GM12801 (cell line): Measurements from ENCODE around the gene ENPP3.

Experiments used
- TF ChIP-seq, protein P1 (sequence below): IDR thresholded peaks from one replicate; pipeline ENCODE4 v1.5.1; 2011; ENCODE audit warnings: control low read depth; ENCODE audit not compliant: insufficient read length; ENCODE audit errors: extremely low read depth

The ENPP3 gene

DNA sequence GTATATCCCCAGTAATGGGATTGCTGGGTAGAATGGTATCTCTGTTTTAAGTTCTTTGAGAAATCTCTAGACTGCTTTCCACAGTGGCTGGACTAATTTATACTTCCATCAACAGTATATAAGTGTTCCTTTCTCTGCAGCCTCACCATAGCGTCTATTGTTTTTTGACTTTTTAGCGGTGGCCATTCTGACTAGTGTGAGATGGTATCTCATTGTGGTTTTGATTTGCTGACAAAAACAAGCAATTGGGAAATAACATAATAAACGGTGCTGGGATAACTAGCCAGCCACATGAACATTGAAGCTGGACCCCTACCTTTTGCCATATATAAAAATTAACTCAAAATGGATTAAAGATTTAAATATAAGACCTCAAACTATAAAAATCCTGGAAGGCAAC is 49.9 kb downstream of the ENPP3 start:
- TF ChIP-seq, protein P1, sequence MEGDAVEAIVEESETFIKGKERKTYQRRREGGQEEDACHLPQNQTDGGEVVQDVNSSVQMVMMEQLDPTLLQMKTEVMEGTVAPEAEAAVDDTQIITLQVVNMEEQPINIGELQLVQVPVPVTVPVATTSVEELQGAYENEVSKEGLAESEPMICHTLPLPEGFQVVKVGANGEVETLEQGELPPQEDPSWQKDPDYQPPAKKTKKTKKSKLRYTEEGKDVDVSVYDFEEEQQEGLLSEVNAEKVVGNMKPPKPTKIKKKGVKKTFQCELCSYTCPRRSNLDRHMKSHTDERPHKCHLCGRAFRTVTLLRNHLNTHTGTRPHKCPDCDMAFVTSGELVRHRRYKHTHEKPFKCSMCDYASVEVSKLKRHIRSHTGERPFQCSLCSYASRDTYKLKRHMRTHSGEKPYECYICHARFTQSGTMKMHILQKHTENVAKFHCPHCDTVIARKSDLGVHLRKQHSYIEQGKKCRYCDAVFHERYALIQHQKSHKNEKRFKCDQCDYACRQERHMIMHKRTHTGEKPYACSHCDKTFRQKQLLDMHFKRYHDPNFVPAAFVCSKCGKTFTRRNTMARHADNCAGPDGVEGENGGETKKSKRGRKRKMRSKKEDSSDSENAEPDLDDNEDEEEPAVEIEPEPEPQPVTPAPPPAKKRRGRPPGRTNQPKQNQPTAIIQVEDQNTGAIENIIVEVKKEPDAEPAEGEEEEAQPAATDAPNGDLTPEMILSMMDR = no peak

DNA sequence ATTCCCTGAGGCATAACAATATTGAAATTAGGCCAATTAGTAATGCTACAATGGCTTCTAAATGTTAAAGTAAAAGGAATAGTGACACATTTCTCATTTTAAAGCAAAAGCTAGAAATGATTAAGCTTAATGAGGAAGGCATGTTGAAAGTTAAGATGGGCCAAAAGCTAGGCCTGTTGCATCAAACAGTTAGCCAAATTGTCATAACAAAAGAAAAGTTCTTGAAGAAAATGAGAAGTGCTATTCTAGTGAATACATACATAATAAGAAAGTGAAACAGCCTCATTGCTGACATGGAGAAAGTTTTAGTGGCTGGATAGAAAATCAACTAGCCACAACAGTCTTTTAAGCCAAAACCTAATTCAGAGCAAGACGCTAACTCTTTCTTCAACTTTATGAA is 51.2 kb downstream of the ENPP3 start:
- TF ChIP-seq, protein P1 = no peak

DNA sequence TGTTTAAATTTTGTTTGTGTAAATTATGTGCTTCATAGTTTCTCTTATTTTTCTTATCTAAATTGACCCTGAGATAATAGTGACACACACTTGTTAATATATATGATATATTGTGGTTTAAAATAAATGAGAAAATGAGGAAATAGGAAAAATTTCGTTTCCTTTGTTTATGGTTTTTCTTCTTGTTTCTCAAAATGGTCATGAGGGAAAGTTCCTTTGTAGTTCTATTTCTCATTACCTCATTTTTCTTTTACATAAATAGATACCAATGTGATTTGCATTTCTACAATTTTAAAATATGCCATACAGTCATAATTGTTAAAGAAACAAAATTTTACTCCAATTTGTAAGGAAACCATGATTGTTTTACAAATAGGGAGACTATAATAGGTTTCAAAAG is 54.9 kb downstream of the ENPP3 start:
- TF ChIP-seq, protein P1 = no peak

- TF ChIP-seq, protein P1 = no peak
Observed at GRCh38 chr6:131692589-131692988, 55.5 kb downstream of the ENPP3 start.

- TF ChIP-seq, protein P1 = no peak
Observed at GRCh38 chr6:131693384-131693783, 56.3 kb downstream of the ENPP3 start.

GRCh38 chr6:131694832-131695426 is 57.8 kb downstream of the ENPP3 start:
- TF ChIP-seq, protein P1 = no peak

- TF ChIP-seq, protein P1 = no peak
Observed at GRCh38 chr6:131696956-131697355, 59.9 kb downstream of the ENPP3 start.
